Astrocyte of the spinal cord (primary cell): ENCODE results near the gene KRTAP10-5.
"Not testable (repeated sequence)": the region's sequence is repeated elsewhere in the genome, so short reads cannot be mapped to it uniquely, and the experiment has no call there.

Source experiments
- DNase-seq: peaks from one replicate; pipeline ENCODE4 v3.0.0; 2011; ENCODE audit warnings: low read depth, low spot score
- H3K4me3 ChIP-seq: 2 replicates; pipeline ENCODE4 v1.5.1; 2011; ENCODE audit warnings: low read depth, mild to moderate bottlenecking, low read length, moderate library complexity
- CTCF ChIP-seq: IDR thresholded peaks from 2 replicates; pipeline ENCODE4 v1.5.1; 2012; ENCODE audit warnings: low read depth, mild to moderate bottlenecking, low read length, inconsistent platforms
- in situ Hi-C: cut with HindIII; loops from 2 replicates; pipeline ENCODE4 v1.10.0; 2017; ENCODE audit warnings: low sequenced_read_pairs

The KRTAP10-5 gene

GRCh38 chr21:44551340-44551961, 29.0 kb downstream of the KRTAP10-5 start, which contains the start of gene KRTAP10-2:
Gene KRTAP10-2 (minus strand): TSS chr21:44551505. CDS start chr21:44551458, 47 bp downstream.
- DNase-seq: no peak
- in situ Hi-C loops: no loop called here
- H3K4me3 ChIP-seq: no peak within 1 kb of the TSS
- TF ChIP-seq CTCF: no peak

GRCh38 chr21:44550807-44551206, 29.6 kb downstream of the KRTAP10-5 start:
- in situ Hi-C loops: no loop called here
- TF ChIP-seq CTCF: no peak
- H3K4me3 ChIP-seq: no peak overlapping the region
- no peak for DNase-seq

- in situ Hi-C loops, H3K4me3 ChIP-seq, DNase-seq: not testable (repeated sequence)
Measured at GRCh38 chr21:44550285-44550684, 30.1 kb downstream of the KRTAP10-5 start.

GRCh38 chr21:44549525-44550211, 30.7 kb downstream of the KRTAP10-5 start:
- in situ Hi-C loops: no loop called here
- TF ChIP-seq CTCF: no peak
- no peak overlapping the region for H3K4me3 ChIP-seq
- DNase-seq: no peak

DNA sequence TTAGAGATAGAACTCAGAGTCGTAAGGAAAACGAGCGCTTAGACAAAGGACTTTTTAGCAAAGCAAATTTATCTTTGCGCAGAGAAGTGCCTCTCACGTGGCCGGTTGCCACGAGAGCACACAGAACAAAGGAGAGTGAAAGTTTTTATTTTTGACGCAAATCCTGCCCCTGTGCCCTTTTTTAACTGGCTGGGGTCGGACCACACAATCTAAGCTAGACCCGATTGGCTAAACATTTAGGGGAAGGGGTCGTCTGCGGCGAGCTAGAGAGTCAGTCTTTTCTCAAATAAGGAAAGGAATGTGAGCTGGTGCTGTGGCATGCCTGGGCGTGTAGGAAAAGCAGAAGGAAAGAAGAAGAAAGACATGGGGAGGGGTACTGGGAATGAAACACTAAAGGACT, 31.5 kb downstream of the KRTAP10-5 start:
- no peak overlapping the region for H3K4me3 ChIP-seq
- in situ Hi-C loops: no loop called here
- DNase-seq: no peak
- no peak for TF ChIP-seq CTCF

DNA sequence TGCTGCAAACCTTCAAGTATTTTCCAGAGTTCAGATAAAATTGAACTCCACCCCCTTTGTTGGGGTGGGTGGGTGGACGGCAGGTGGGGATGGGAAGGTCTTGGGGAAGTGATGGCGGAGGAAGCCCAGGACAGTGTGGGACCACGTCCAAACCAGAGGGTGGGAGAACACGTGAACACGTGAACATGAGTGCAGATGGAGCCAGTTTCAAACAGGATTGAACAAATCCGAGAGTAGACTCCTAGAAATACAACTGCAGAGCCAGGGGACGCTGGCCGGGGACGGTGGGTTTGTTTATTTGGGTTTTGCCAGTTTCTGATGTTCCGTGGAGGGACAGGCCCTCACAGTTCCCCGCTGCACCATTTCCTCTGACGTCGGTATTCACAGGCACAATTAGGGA, 32.0 kb downstream of the KRTAP10-5 start:
- in situ Hi-C loops: no loop called here
- no peak overlapping the region for H3K4me3 ChIP-seq
- DNase-seq: no peak
- TF ChIP-seq CTCF: no peak

DNA sequence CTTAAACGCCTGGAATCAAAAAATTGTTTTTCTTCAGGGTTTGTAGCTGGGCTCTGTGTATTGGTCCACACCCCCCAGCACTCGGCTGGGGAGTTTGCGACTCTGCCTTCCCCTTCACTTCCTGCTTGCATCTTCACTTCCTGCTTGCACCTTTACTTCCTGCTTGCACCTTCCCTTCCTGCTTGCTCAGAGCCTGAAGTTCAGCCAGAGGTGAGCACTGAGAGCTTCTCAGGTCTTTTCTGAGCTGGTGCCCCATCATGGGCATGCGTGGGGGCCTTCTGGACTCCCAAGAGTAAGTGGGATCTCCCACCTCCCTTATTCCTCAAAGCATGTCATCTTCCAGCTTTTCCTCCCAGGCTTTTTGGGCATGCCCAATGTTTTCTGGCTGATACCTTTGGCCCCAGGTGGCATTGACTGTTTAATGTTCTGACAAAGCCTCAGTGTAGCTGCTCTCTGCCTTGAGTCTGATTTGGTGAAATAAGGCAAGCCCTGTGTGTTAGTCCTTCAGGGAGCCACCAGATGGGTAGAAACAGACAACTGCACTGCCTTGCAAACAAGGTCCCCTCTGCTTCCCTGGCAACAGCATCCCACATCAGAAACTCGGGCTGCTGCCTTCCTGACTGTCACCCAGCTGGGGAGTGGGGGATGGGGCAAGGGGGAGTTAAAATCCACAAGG, 32.6 kb downstream of the KRTAP10-5 start:
- no peak overlapping the region for H3K4me3 ChIP-seq
- DNase-seq: no peak
- no peak for TF ChIP-seq CTCF
- in situ Hi-C loops: no loop called here
